Measurements from ENCODE around the gene TRIM33.

GRCh38 chr1:114531094-114531493, 20.1 kb upstream of the TRIM33 start:
- TF ChIP-seq CTCF (IDR thresholded peaks at IDR 0.05) (no peak), MAX (IDR thresholded peaks at IDR 0.05; ENCODE audit: low read depth) (no peak), TAF1 (IDR thresholded peaks at IDR 0.05; ENCODE audit: borderline replicate concordance, low read depth, low read length) (no peak), CHD2 (IDR thresholded peaks at IDR 0.05; ENCODE audit: low read length, partially characterized antibody) (no peak), MXI1 (IDR thresholded peaks at IDR 0.05; ENCODE audit: low read depth, low read length) (no peak)
